ENCODE results near the gene ZNF197.
"Not testable (repeated sequence)": the region's sequence is repeated elsewhere in the genome, so short reads cannot be mapped to it uniquely, and the experiment has no call there.

The ZNF197 gene

DNA sequence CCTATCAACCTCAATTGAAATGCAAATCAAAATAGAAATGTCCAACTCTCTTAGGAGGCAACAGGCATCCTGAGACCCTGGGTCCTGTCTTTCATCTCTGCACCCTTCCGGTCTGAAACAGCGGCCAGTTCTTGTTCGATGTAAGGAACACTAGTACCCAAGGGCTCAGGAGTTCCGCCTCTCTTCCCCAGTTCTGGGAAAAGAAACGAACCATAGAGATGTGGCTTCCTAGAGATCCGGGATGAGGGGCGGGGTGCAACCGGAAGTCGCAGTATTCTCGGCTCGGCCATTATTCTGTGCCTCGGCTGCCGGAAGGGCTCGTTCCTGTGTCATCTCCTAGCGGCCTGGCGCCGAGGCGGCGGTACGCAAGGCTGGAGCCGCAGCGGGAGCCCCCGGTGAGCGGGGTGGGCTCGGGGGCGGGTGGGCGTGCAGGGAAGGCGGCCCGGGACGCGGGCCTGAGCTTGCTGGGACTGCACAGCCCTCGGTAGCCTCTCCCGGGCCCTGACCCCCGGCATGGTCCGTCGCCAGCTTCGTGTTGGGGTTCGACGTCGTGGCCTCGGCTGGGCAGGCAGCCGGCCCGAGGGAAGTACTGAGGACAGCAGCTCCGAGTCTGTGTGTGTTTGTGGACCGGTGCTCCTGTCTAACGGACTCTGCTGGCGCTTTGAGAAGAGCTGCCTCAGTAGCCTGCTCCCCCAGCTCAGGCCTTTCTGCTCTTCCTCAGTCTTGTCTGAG lies at the start of gene ZNF197:
TSS of gene ZNF197 (plus strand) at position 288 of the 732 bp plus-strand sequence. CDS start 4,119 bp downstream, outside the sequence.
- peak; percentile 90 to 95 for DNase-seq

- no peak for DNase-seq
Observed at GRCh38 chr3:44576613-44577012, 48.2 kb upstream of the ZNF197 start.

- not testable (repeated sequence) for DNase-seq
Observed at GRCh38 chr3:44577354-44577952, 47.4 kb upstream of the ZNF197 start.

GRCh38 chr3:44578316-44578715 lies 46.5 kb upstream of the ZNF197 start:
- not testable (repeated sequence) for DNase-seq

DNA sequence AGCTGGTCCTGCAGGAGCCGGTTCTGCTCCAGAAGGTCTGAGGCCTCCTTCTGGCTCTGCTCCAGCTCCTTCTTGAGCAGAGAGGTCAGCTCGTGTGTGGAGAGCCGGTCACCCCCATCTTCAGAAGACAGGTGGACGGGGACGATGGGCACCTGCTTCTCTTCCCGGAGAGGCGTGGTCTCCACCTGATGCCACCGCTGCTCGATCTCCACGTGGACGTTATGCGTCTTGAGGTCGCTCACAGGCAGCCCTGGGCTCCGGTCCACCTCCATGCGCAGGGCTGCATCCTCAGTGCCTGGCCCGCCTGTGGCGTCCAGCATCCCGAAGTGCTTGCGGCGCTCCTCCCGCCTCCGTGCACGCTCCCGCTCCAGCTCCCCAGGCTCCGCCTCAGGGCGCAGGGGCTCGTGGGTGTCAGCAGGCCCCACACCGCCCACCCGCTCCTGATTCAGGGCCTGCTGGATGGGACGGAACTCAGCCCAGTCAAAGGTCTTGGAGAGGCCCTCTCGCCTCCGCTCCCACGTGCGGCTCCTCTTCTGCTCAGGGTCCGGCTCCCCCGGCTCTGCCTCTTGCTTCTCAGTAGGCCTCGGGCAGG lies 45.8 kb upstream of the ZNF197 start:
- not testable (repeated sequence) for DNase-seq

DNA sequence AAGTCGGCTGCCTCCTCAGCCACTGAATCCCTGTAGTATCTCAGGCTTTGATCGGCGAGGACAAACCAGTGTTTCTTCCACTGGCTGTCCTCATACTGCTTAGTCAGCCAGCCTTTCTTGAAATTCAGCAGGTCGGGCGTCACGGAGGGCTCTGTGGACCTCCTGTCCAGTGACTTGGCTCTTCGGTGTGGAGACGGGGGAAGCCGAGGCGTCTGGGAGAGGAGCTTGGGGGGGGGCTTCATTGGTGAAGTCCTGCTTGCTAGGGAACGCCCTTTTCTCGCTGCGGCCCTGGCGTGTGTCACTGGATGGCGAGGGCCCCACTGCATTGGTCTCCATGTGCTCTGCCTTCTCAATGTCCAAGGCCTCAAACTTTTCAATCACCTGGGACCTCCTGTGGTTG lies 45.1 kb upstream of the ZNF197 start:
- not testable (repeated sequence) for DNase-seq

- not testable (repeated sequence) for DNase-seq
Observed at GRCh38 chr3:44580971-44581370, 43.9 kb upstream of the ZNF197 start.

GRCh38 chr3:44584646-44585501 lies 40.0 kb upstream of the ZNF197 start, which contains the start of gene ZNF660:
Gene ZNF660, plus strand, starts transcription at chr3:44584964. Its CDS starts 9,230 bp downstream, at chr3:44594194.
- DNase-seq = peak; percentile 76 to 86

DNA sequence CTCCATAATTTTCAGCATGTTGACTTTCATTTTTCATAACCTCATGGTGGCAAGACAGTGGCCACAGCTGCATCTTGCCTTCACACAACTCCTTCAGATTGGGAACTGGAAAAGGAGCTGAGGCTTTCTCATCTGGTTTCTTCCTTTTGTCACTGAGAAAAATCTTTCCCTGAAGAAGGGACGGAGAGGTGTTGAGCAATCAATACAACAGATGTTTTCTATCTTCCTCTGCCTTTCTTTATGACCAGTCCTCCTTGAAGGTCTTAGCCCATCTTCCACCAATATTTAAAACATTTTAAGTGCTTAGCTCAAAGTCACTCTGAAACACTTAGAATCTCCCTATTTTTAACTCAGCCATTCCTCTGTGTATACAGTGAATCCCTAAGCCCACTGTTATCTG lies 28.2 kb upstream of the ZNF197 start:
- DNase-seq = no peak

- no peak for DNase-seq
Observed at GRCh38 chr3:44601749-44602148, 23.1 kb upstream of the ZNF197 start.

- DNase-seq = no peak
Observed at GRCh38 chr3:44612678-44613077, 12.2 kb upstream of the ZNF197 start.

DNA sequence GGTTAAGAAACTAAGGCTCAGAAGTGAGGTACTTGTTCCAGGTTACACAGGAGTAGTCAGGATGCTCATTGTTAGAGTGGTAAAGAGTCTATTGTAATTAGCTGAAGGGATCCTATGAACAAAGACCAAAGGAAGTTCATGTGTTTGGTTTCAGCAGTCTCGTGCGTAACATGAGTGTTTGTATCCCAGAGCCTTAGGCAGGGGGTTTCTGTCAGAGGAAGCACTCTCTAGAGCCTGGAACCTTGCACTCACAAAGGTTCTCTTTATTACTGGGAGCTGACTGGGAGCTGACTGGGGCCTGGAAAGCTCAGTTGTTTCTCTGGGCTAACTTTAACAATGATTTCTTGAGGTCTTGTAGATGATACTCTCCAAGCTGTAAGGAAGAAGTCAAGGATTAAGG lies 3.9 kb downstream of the ZNF197 start:
- DNase-seq = no peak

GRCh38 chr3:44632193-44632592 lies 7.4 kb downstream of the ZNF197 start:
- no peak for DNase-seq

DNA sequence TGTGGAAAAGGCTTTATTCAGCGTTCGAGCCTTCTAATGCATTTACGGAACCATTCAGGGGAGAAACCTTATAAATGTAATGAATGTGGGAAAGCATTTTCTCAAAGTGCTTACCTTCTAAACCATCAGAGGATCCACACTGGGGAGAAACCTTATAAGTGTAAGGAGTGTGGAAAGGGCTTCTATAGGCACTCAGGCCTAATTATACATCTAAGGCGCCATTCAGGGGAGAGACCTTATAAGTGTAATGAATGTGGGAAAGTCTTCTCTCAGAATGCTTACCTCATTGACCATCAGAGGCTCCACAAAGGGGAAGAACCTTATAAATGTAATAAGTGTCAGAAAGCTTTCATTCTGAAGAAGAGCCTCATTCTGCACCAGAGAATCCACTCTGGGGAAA lies 17.5 kb downstream of the ZNF197 start:
- DNase-seq = no peak

DNA sequence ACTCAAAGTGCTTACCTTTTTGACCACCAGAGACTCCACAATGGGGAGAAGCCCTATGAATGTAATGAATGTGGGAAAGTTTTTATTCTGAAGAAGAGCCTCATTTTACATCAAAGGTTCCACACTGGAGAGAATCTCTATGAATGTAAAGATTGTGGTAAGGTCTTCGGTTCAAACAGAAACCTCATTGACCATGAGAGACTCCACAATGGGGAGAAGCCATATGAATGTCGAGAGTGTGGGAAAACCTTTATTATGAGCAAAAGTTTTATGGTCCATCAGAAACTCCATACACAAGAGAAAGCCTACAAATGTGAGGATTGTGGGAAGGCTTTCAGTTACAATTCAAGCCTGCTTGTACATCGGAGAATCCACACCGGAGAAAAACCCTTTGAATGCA lies 18.2 kb downstream of the ZNF197 start:
- no peak for DNase-seq

- DNase-seq = no peak
Observed at GRCh38 chr3:44647771-44648170, 22.9 kb downstream of the ZNF197 start.

DNA sequence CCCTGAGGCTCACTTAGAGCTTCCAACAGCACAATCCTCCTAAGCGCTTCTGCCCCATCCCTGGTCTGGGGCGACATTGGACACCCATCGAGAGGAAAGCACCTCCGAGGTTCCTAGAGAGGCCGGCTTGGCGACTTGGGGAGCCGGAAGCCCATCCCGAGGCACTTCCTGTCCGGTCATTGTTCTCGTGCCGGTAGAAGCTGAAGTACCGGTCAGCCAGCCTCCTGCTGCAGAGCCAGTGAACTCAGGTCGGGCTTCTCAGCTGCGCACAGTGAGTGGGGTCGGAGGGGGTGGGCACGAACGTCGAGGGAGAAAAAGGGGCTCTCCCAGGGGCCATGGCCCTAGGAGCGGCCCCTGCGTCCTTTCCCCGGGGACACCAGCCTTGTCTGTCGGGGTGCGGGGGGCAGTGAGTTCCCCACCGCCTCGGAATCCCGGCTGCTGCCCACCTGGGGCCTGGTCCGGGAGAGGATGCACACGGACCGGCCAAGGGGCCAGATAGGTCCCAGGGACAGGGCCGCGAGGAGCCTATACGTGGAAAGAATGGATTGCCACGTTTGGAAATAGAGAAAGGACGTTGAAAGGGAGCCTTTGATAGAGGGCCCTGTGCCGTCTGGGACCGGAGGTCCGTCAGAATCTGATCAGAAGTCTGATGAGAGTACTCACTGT lies 23.9 kb downstream of the ZNF197 start, which contains the start of gene ZNF35:
TSS of gene ZNF35 (plus strand) at position 169 of the 666 bp plus-strand sequence. CDS start 2,336 bp downstream, outside the sequence.
- DNase-seq = peak; percentile 88 to 89

DNA sequence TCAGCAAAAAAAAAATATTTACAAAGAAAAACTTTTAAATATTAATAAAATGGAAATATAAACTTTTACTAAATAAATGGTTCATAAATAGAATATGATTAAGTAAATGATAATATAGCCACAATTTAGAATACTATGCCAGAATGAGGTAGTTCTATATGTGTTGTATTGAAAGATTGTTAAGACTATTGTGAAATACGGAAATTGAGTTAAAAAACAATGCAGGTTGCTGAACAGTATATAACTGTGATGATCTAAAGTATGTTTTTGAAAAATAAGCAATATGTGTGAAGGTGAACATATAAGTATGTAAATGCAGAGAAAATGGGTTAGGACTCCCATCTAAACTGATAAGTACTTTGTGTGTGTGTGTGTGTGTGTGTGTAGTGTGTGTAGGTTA lies 24.9 kb downstream of the ZNF197 start:
- DNase-seq = no peak

DNA sequence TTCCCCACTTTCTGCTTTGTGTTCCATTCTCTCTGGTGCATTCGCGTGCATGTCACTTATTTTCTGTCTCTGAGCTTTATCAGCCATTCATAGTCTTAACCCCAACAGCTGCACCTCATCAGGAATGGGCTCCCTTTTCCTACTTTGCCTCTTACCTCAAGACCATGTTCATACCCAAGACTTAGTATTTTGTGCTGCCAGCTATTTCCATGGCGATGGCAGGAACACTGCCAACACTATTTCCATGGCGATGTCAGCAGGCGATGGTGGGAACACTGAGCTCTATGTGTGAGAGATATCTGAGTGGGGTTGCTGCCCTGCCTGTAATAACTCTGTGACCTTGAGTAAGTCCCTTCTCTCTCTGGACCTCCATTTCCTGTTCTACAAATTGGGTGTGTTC lies 29.2 kb downstream of the ZNF197 start:
- no peak for DNase-seq

- DNase-seq = no peak
Observed at GRCh38 chr3:44659015-44659414, 34.2 kb downstream of the ZNF197 start.

DNA sequence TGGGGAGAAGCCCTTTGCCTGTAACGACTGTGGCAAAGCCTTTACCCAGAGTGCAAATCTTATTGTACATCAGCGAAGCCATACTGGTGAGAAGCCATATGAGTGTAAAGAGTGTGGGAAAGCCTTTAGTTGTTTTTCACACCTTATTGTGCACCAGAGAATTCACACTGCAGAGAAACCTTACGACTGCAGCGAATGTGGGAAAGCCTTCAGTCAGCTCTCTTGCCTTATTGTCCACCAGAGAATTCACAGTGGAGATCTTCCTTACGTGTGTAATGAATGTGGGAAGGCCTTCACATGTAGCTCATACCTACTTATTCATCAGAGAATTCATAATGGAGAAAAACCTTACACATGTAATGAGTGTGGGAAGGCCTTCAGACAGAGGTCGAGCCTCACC lies 34.6 kb downstream of the ZNF197 start:
- no peak for DNase-seq

GRCh38 chr3:44661189-44661588 lies 36.4 kb downstream of the ZNF197 start:
- DNase-seq = no peak

All from NCI-H524 (cell line).